K562 (cell line): Measurements from ENCODE around the gene RHOBTB3. TPM values are rescaled to one million over a fixed set of nuclear protein-coding genes. Genes with fewer than 3 reads are reported as not detected.
A peak's percentile ranks its signal among the peaks of the same experiment; 100 is the strongest.

Experiments used
- ATAC-seq: fragments of 200-7000 bp; cut with Tn5 transposase; 3 replicates; pipeline ENCODE4 v1.9.1; 2020; ENCODE audit warnings: moderate library complexity
- BruUV-seq: library from RNA; stranded (reverse); fragments of 400-500 nt; replicated peaks from 2 replicates; lab custom pipeline; 2021; lab: Mats Ljungman, UMichigan
- CTCF ChIA-PET: fragments of 300-600 bp; formaldehyde crosslinking; extraction: SDS; loops from one replicate; lab custom pipeline; 2021; ENCODE audit warnings: low intra/inter-chr PET ratio; lab: Yijun Ruan, JAX
- POLR2A ChIA-PET: fragments of 300-600, 350-650 bp; sonication (Branson Sonifier 250); formaldehyde crosslinking; extraction: SDS; loops from one replicate; lab custom pipeline; 2021; ENCODE audit warnings: antibody characterized with exemption, inconsistent platforms; lab: Yijun Ruan, JAX
- DNase-seq, 4 experiments: peaks; one replicate each; pipeline versions ENCODE4 v3.0.0 to v3.0.0-alpha.2; 2011 to 2018; ENCODE audit warnings: low spot score in 3 of 4, mixed read lengths in 3 of 4; ENCODE audit errors: extremely low read depth in 1 of 4
- FAIRE-seq: peaks from 2 replicates; lab custom pipeline; 2011; peaks lifted over from hg19 to GRCh38; lab: Jason Lieb, UNC
- H2AFZ ChIP-seq: 2 replicates; pipeline ENCODE4 v1.6.0; 2011; ENCODE audit warnings: low read depth, low read length, control low read depth, inconsistent platforms
- H3K27ac ChIP-seq: fragments of 200-600 bp; 3 replicates; pipeline ENCODE4 v1.8.0; 2011; ENCODE audit warnings: low read depth, mild to moderate bottlenecking, control low read depth, inconsistent platforms, low read length, moderate library complexity, mixed read lengths; ENCODE audit errors: extremely low read depth
- H3K27me3 ChIP-seq, 2 experiments: fragments of 300-600 bp in 1 of 2; 2 replicates in 1 of 2; 3 replicates in 1 of 2; pipeline versions ENCODE4 v1.6.0 to v1.8.0; 2011; ENCODE audit warnings: inconsistent platforms in 2 of 2, low read length in 2 of 2, mild to moderate bottlenecking in 1 of 2, mixed read lengths in 1 of 2, moderate library complexity in 1 of 2; ENCODE audit not compliant: control insufficient read depth in 2 of 2, insufficient read depth in 2 of 2
- H3K36me3 ChIP-seq: fragments of 300-600 bp; 3 replicates; pipeline ENCODE4 v1.8.0; 2011; ENCODE audit warnings: mild to moderate bottlenecking, low read length, inconsistent platforms; ENCODE audit not compliant: control insufficient read depth, insufficient read depth
- H3K4me1 ChIP-seq, 2 experiments: fragments of 200-600 bp in 1 of 2; replicated peaks in 1 of 2; 2 replicates in 1 of 2; 3 replicates in 1 of 2; pipeline versions ENCODE4 v1.5.1 to v1.8.0; 2011; ENCODE audit warnings: inconsistent platforms in 2 of 2, low read length in 2 of 2, mild to moderate bottlenecking in 1 of 2, mixed read lengths in 1 of 2, moderate library complexity in 1 of 2; ENCODE audit not compliant: control insufficient read depth in 2 of 2, insufficient read depth in 2 of 2
- H3K4me2 ChIP-seq: 2 replicates; pipeline ENCODE4 v1.6.1; 2011; ENCODE audit warnings: low read length, control low read depth, inconsistent platforms, mixed read lengths; ENCODE audit not compliant: insufficient read depth
- H3K4me3 ChIP-seq: fragments of 200-600 bp; sonication (generic), shearing (Covaris generic); 2 replicates; pipeline ENCODE4 v1.5.1; 2016; ENCODE audit warnings: control low read depth, inconsistent platforms
- H3K79me2 ChIP-seq: fragments of 200-600 bp; 3 replicates; pipeline ENCODE4 v1.8.0; 2011; ENCODE audit warnings: low read length, inconsistent platforms; ENCODE audit not compliant: control insufficient read depth, insufficient read depth
- H3K9ac ChIP-seq, 2 experiments: 2 replicates each; pipeline versions ENCODE4 v1.6.0 to v1.6.1; 2011; ENCODE audit warnings: low read depth in 2 of 2, low read length in 2 of 2, control low read depth in 1 of 2, inconsistent platforms in 1 of 2, mild to moderate bottlenecking in 1 of 2, mixed read lengths in 1 of 2; ENCODE audit not compliant: insufficient read depth in 1 of 2
- H3K9me1 ChIP-seq: one replicate; pipeline ENCODE4 v1.6.0; 2011; ENCODE audit warnings: inconsistent platforms, mild to moderate bottlenecking, low read length, moderate library complexity; ENCODE audit not compliant: control insufficient read depth, insufficient read depth
- H3K9me3 ChIP-seq: replicated peaks from 2 replicates; pipeline ENCODE4 v1.5.1; 2011; ENCODE audit warnings: low read depth, low read length, inconsistent platforms; ENCODE audit not compliant: control insufficient read depth, insufficient read depth
- H4K20me1 ChIP-seq: replicated peaks from 2 replicates; pipeline ENCODE4 v1.6.1; 2011; ENCODE audit warnings: low read length, inconsistent platforms, mixed read lengths; ENCODE audit not compliant: control insufficient read depth, insufficient read depth
- BCOR ChIP-seq: fragments of 450-650 bp; IDR thresholded peaks from 2 replicates; pipeline ENCODE4 v1.6.1; 2016
- CBX1 ChIP-seq: sonication (generic); IDR thresholded peaks from 2 replicates; pipeline ENCODE4 v1.6.1; 2016; ENCODE audit warnings: antibody characterized with exemption, low read depth, mild to moderate bottlenecking
- CTBP1 ChIP-seq: fragments of 450-650 bp; IDR thresholded peaks from 2 replicates; pipeline ENCODE4 v1.6.1; 2016; ENCODE audit warnings: borderline replicate concordance
- FOXK1 ChIP-seq: sonication (generic); formaldehyde crosslinking; IDR thresholded peaks from 2 replicates; pipeline ENCODE4 v1.8.0; 2022; ENCODE audit warnings: missing genetic modification reagents, mild to moderate bottlenecking, borderline replicate concordance
- NCOA4 ChIP-seq: fragments of 450-650 bp; IDR thresholded peaks from 2 replicates; pipeline ENCODE4 v1.6.1; 2018; ENCODE audit warnings: mild to moderate bottlenecking; ENCODE audit not compliant: partially characterized antibody
- PPARD ChIP-seq: fragments of 250-450 bp; sonication (Bioruptor Pico); IDR thresholded peaks from 2 replicates; pipeline ENCODE4 v1.8.0; 2022; ENCODE audit warnings: inconsistent platforms, mild to moderate bottlenecking, moderate library complexity
- RBM34 ChIP-seq: fragments of 200-400 bp; formaldehyde crosslinking; IDR thresholded peaks from 2 replicates; pipeline ENCODE4 v1.6.1; 2018; ENCODE audit warnings: low read length, borderline replicate concordance; ENCODE audit not compliant: insufficient read depth
- SMAD4 ChIP-seq: fragments of 250-450 bp; sonication (Bioruptor Pico); conservative IDR thresholded peaks from 2 replicates; pipeline ENCODE4 v1.8.0; 2021; ENCODE audit warnings: inconsistent platforms, mild to moderate bottlenecking, moderate library complexity
- TRIM25 ChIP-seq: fragments of 450-650 bp; IDR thresholded peaks from 2 replicates; pipeline ENCODE4 v1.7.0; 2016; ENCODE audit warnings: borderline replicate concordance
- TRIM28 ChIP-seq: fragments of 450-650 bp; IDR thresholded peaks from 2 replicates; pipeline ENCODE4 v1.6.1; 2017
- ZFPM2 ChIP-seq: fragments of 250-450 bp; sonication (Bioruptor Pico); IDR thresholded peaks from 2 replicates; pipeline ENCODE4 v1.5.1; 2022; ENCODE audit warnings: mild to moderate bottlenecking
- ZNF23 ChIP-seq: fragments of 250-450 bp; sonication (Bioruptor Pico); IDR thresholded peaks from 2 replicates; pipeline ENCODE4 v1.4.0; 2020; ENCODE audit warnings: mild to moderate bottlenecking
- ZNF408 ChIP-seq: fragments of 250-450 bp; sonication (Bioruptor Pico); IDR thresholded peaks from 2 replicates; pipeline ENCODE4 v1.4.0; 2020; ENCODE audit warnings: low read depth, mild to moderate bottlenecking, moderate library complexity
- WGBS: fragments of 100-300 bp; shearing (Covaris generic); methylation state at CpG from one replicate; pipeline ENCODE4 v1.1.6; 2016; ENCODE audit warnings: low coverage, mixed read lengths; ENCODE audit not compliant: insufficient coverage; ENCODE audit errors: missing lambda C conversion rate; 5-methylcytosine and 5-hydroxymethylcytosine counted together
- in situ Hi-C: fragments of 300-500 bp; cut with MboI; formaldehyde crosslinking; loops from 4 replicates; pipeline ENCODE4 v1.15.0; 2018; ENCODE audit warnings: inconsistent platforms, mixed read lengths
- intact Hi-C: fragments of 100-400 bp; cut with micrococcal nuclease; formaldehyde crosslinking; loops from 2 replicates; pipeline ENCODE4 v1.14.2; 2022
- polyA plus RNA-seq, 8 experiments: library from polyadenylated mRNA; depleted of rRNA in 4 of 8; stranded (reverse) in 5 of 8; unstranded in 3 of 8; fragments of >200 nt; fragmentation: Nextera tagmentation in 2 of 8; fragmentation: Illumina TruSeq in 1 of 8; extraction: Ambion mirVana in 2 of 8; extraction: Trizol in 1 of 8; gene quantifications; 2 replicates each; pipeline versions ENCODE4 v1.2.1 to v1.2.3, GENCODE V29; 2011 to 2014; ENCODE audit warnings: inconsistent platforms in 1 of 8, missing spikeins in 1 of 8
- total RNA-seq, 7 experiments: library from RNA; depleted of rRNA in 6 of 7; stranded (reverse); fragments of >200 nt in 6 of 7; fragmentation: Illumina TruSeq in 2 of 7; extraction: Trizol in 2 of 7; gene quantifications; 2 replicates each; pipeline versions ENCODE4 v1.2.1 to v1.2.3, GENCODE V29; 2011 to 2021; ENCODE audit warnings: low replicate concordance in 1 of 7
- TF ChIP-seq, protein P1 (sequence below): fragments of 450-650 bp; IDR thresholded peaks from 2 replicates; pipeline ENCODE4 v1.6.1; 2016; ENCODE audit warnings: low read depth, mild to moderate bottlenecking, moderate library complexity
- TF ChIP-seq, protein P2 (sequence below): fragments of 450-650 bp; IDR thresholded peaks from 2 replicates; pipeline ENCODE4 v1.6.1; 2017; ENCODE audit warnings: antibody characterized with exemption, mild to moderate bottlenecking

The RHOBTB3 gene
- total and polyA plus RNA-seq, 9 of the 15 experiments (the other 6 are each of a cell fraction or from before 2014, with no cell fraction given) = 39.7 to 143 (median 115) TPM

- Histone ChIP-seq H3K9me1 (no peaks in the 10 kb centered on the region), H3K9me3 (no peaks in the 10 kb centered on the region), H3K4me1 (peaks cover 30 to 73% of the 10 kb centered on the region in 2 experiments), H3K79me2 (no peaks in the 10 kb centered on the region; the same call in 2 of the 3 replicates), H3K36me3 (no peaks in the 10 kb centered on the region), H3K4me2 (peak overlapping the region; percentile 44), H3K27me3 (no peaks in the 10 kb centered on the region), H3K4me3 (no peak overlapping the region), H3K27ac (peak overlapping the region; percentile 68; the same call in 2 of the 3 replicates), H4K20me1 (no peaks in the 10 kb centered on the region), H2AFZ (peak overlapping the region; percentile 58; the same call in 1 of the 2 replicates), H3K9ac (peak overlapping the region; percentile 36 to 49; a peak in 2 of 4 replicates)
- ATAC-seq = peak; percentile 86
- BruUV-seq = no TSS peak
- DNase-seq = peak; percentile 39 to 89 (median 64)
- CTCF ChIA-PET = no interaction called here
- POLR2A ChIA-PET = interaction anchor here (0.6 to 6.1 kb wide), 11 partner anchors 8 to 79 kb away, joined by 3 to 41 read pairs (median 3); no protein-coding TSS in a partner anchor
- WGBS = 14% methylated on average over 5 of the region's 5 CpGs
- intact Hi-C loops = loop anchor here (10.0 kb wide), 2 partner anchors 169 to 211 kb away; partner anchors contain the start of genes ARSK and SKIC3
- peak; percentile 92 for FAIRE-seq
- in situ Hi-C loops = no loop called here
- TF ChIP-seq TRIM25 (no peak), NCOA4 (no peak), RBM34 (no peak), FOXK1 (CRISPR knock-in tag) (no peak), PPARD (CRISPR knock-in tag) (no peak), CTBP1 (peak; percentile 57; the same call in 1 of the 2 replicates), ZFPM2 (CRISPR knock-in tag) (no peak), TRIM28 (no peak), BCOR (peak; percentile 60), CBX1 (no peak), ZNF23 (no peak), SMAD4 (peak; percentile 72; the same call in 1 of the 2 replicates), ZNF408 (CRISPR knock-in tag) (no peak)
- TF ChIP-seq, protein P1, sequence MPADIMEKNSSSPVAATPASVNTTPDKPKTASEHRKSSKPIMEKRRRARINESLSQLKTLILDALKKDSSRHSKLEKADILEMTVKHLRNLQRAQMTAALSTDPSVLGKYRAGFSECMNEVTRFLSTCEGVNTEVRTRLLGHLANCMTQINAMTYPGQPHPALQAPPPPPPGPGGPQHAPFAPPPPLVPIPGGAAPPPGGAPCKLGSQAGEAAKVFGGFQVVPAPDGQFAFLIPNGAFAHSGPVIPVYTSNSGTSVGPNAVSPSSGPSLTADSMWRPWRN = peak; percentile 65; the same call in 1 of the 2 replicates
- TF ChIP-seq, protein P2, sequence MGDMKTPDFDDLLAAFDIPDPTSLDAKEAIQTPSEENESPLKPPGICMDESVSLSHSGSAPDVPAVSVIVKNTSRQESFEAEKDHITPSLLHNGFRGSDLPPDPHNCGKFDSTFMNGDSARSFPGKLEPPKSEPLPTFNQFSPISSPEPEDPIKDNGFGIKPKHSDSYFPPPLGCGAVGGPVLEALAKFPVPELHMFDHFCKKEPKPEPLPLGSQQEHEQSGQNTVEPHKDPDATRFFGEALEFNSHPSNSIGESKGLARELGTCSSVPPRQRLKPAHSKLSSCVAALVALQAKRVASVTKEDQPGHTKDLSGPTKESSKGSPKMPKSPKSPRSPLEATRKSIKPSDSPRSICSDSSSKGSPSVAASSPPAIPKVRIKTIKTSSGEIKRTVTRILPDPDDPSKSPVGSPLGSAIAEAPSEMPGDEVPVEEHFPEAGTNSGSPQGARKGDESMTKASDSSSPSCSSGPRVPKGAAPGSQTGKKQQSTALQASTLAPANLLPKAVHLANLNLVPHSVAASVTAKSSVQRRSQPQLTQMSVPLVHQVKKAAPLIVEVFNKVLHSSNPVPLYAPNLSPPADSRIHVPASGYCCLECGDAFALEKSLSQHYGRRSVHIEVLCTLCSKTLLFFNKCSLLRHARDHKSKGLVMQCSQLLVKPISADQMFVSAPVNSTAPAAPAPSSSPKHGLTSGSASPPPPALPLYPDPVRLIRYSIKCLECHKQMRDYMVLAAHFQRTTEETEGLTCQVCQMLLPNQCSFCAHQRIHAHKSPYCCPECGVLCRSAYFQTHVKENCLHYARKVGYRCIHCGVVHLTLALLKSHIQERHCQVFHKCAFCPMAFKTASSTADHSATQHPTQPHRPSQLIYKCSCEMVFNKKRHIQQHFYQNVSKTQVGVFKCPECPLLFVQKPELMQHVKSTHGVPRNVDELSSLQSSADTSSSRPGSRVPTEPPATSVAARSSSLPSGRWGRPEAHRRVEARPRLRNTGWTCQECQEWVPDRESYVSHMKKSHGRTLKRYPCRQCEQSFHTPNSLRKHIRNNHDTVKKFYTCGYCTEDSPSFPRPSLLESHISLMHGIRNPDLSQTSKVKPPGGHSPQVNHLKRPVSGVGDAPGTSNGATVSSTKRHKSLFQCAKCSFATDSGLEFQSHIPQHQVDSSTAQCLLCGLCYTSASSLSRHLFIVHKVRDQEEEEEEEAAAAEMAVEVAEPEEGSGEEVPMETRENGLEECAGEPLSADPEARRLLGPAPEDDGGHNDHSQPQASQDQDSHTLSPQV = no peak; the same call in none of the 2 replicates
These were observed 7.3 kb upstream of the RHOBTB3 start for GRCh38 chr5:95723632-95724369.
